Liver (tissue), 9 donors: Measurements from ENCODE around the gene TMPRSS9. TPM values are rescaled to one million over a fixed set of nuclear protein-coding genes. Genes with fewer than 3 reads are reported as not detected.
A peak's percentile ranks its signal among the peaks of the same experiment; 100 is the strongest.
"Not testable (repeated sequence)": the region's sequence is repeated elsewhere in the genome, so short reads cannot be mapped to it uniquely, and the experiment has no call there.

Experiments used
- DNase-seq: peaks from one replicate; pipeline ENCODE4 v3.0.0-alpha.2; 2017; ENCODE audit warnings: low spot score
- H3K27ac ChIP-seq, 2 donors: one replicate each; pipeline ENCODE4 v1.7.0; 2013; ENCODE audit warnings: inconsistent platforms in 2 of 2, low read length in 2 of 2, control low read depth in 1 of 2, low read depth in 1 of 2, mild to moderate bottlenecking in 1 of 2
- H3K27me3 ChIP-seq, 4 donors: one replicate each; pipeline versions ENCODE4 v1.6.1 to v1.7.0; 2013; ENCODE audit warnings: low read length in 3 of 4, inconsistent platforms in 1 of 4, mild to moderate bottlenecking in 1 of 4, moderate library complexity in 1 of 4; ENCODE audit not compliant: control insufficient read depth in 4 of 4, insufficient read depth in 4 of 4
- H3K36me3 ChIP-seq, 4 donors: one replicate each; pipeline versions ENCODE4 v1.6.1 to v1.7.0; 2013; ENCODE audit warnings: low read length in 3 of 4, mild to moderate bottlenecking in 3 of 4, low read depth in 1 of 4, moderate library complexity in 1 of 4; ENCODE audit not compliant: control insufficient read depth in 4 of 4, insufficient read depth in 3 of 4
- H3K4me1 ChIP-seq, 4 donors: one replicate each; pipeline versions ENCODE4 v1.6.1 to v1.7.0; 2013; ENCODE audit warnings: low read length in 3 of 4, mild to moderate bottlenecking in 3 of 4, moderate library complexity in 1 of 4; ENCODE audit not compliant: control insufficient read depth in 4 of 4, insufficient read depth in 4 of 4
- H3K4me3 ChIP-seq, 3 donors: one replicate each; pipeline versions ENCODE4 v1.6.1 to v1.7.0; 2013; ENCODE audit warnings: low read length in 3 of 3, control low read depth in 1 of 3, low read depth in 1 of 3, mild to moderate bottlenecking in 1 of 3
- H3K9ac ChIP-seq, 2 donors: one replicate each; pipeline ENCODE4 v1.7.0; 2013; ENCODE audit warnings: low read length in 2 of 2, mild to moderate bottlenecking in 2 of 2, moderate library complexity in 2 of 2, control low read depth in 1 of 2, low read depth in 1 of 2
- H3K9me3 ChIP-seq, 4 donors: one replicate each; pipeline versions ENCODE4 v1.6.1 to v1.7.0; 2013; ENCODE audit warnings: low read length in 3 of 4; ENCODE audit not compliant: control insufficient read depth in 4 of 4
- EGR1 ChIP-seq, 2 donors: IDR thresholded peaks; 2 replicates each; pipeline ENCODE4 v1.6.1; 2016 to 2018; ENCODE audit warnings: antibody characterized with exemption in 2 of 2, low read depth in 2 of 2
- FOXA1 ChIP-seq: IDR thresholded peaks from 2 replicates; pipeline ENCODE4 v1.6.1; 2016; ENCODE audit warnings: antibody characterized with exemption
- FOXA2 ChIP-seq: IDR thresholded peaks from 2 replicates; pipeline ENCODE4 v1.6.1; 2016; ENCODE audit warnings: antibody characterized with exemption
- GABPA ChIP-seq, 2 donors: IDR thresholded peaks in 1 of 2; conservative IDR thresholded peaks in 1 of 2; 2 replicates each; pipeline ENCODE4 v1.6.1; 2016; ENCODE audit warnings: antibody characterized with exemption in 2 of 2, mild to moderate bottlenecking in 1 of 2, moderate library complexity in 1 of 2
- HNF4A ChIP-seq, 2 donors: conservative IDR thresholded peaks; 2 replicates each; pipeline ENCODE4 v1.6.1; 2016; ENCODE audit warnings: antibody characterized with exemption in 2 of 2, mild to moderate bottlenecking in 2 of 2
- HNF4G ChIP-seq: IDR thresholded peaks from 2 replicates; pipeline ENCODE4 v1.6.1; 2016; ENCODE audit warnings: antibody characterized with exemption
- JUND ChIP-seq, 2 donors: IDR thresholded peaks; 2 replicates each; pipeline ENCODE4 v1.6.1; 2016; ENCODE audit warnings: antibody characterized with exemption in 2 of 2
- NR2F2 ChIP-seq: IDR thresholded peaks from 2 replicates; pipeline ENCODE4 v1.6.1; 2016; ENCODE audit warnings: antibody characterized with exemption
- RAD21 ChIP-seq, 2 donors: IDR thresholded peaks; 2 replicates each; pipeline ENCODE4 v1.6.1; 2016; ENCODE audit warnings: antibody characterized with exemption in 2 of 2, mild to moderate bottlenecking in 2 of 2
- REST ChIP-seq: IDR thresholded peaks from 2 replicates; pipeline ENCODE4 v1.6.1; 2016; ENCODE audit warnings: antibody characterized with exemption, mild to moderate bottlenecking
- RXRA ChIP-seq, 2 donors: IDR thresholded peaks; 2 replicates each; pipeline ENCODE4 v1.6.1; 2017 to 2018; ENCODE audit warnings: antibody characterized with exemption in 2 of 2, mild to moderate bottlenecking in 1 of 2
- SP1 ChIP-seq: IDR thresholded peaks from 2 replicates; pipeline ENCODE4 v1.6.1; 2018; ENCODE audit warnings: antibody characterized with exemption, mild to moderate bottlenecking
- TAF1 ChIP-seq: conservative IDR thresholded peaks from 2 replicates; pipeline ENCODE4 v1.6.1; 2016; ENCODE audit warnings: antibody characterized with exemption, mild to moderate bottlenecking
- YY1 ChIP-seq: IDR thresholded peaks from 2 replicates; pipeline ENCODE4 v1.6.1; 2016; ENCODE audit warnings: antibody characterized with exemption, mild to moderate bottlenecking
- WGBS: extraction: QIAGEN DNeasy Blood & Tissue Kit; methylation state at CpG from one replicate; pipeline ENCODE4 v1.1.7; 2013; 5-methylcytosine and 5-hydroxymethylcytosine counted together
- polyA plus RNA-seq, 2 donors: library from polyadenylated mRNA; stranded (reverse) in 1 of 2; unstranded in 1 of 2; fragments of 200-250 nt in 1 of 2; fragments of >200 nt in 1 of 2; fragmentation: Nextera tagmentation in 1 of 2; extraction: Ambion mirVana in 1 of 2; gene quantifications; one replicate each; pipeline versions ENCODE4 v1.2.1 to v1.2.3, GENCODE V29; 2013 to 2015
- total RNA-seq, 2 donors: library from RNA; depleted of rRNA; stranded (reverse); fragments of >200 nt; gene quantifications; one replicate each; pipeline ENCODE4 v1.2.3, GENCODE V29; 2014
- TF ChIP-seq, protein P1 (sequence below): fragments of 150-350 bp; IDR thresholded peaks from 2 replicates; pipeline ENCODE4 v1.5.1; 2017; ENCODE audit warnings: improper control_type of control experiment, low read depth, low read length; ENCODE audit not compliant: missing input control
- TF ChIP-seq, protein P2 (sequence below): IDR thresholded peaks from 2 replicates; pipeline ENCODE4 v1.6.1; 2016; ENCODE audit warnings: antibody characterized with exemption
- TF ChIP-seq, protein P3 (sequence below): IDR thresholded peaks from 2 replicates; pipeline ENCODE4 v1.6.1; 2016; ENCODE audit warnings: antibody characterized with exemption
- donor health status: healthy.
- donor health status: healthy.
- donor health status: healthy.
- donor health status: healthy.
- donor health status: healthy.

TMPRSS9 gene
- total and polyA plus RNA-seq, 4 donors, result 0.39 to 24.8 (median 1.5) TPM

- Histone ChIP-seq H3K27me3 (no peaks in the 10 kb centered on the region), H3K36me3 (peaks cover 0 to 27% (median 9%) of the 10 kb centered on the region in 4 donors), H3K27ac (no peak overlapping the region), H3K9ac (no peak overlapping the region), H3K4me1 (no peaks in the 10 kb centered on the region), H3K9me3 (no peaks in the 10 kb centered on the region), H3K4me3 (no peak overlapping the region)
- TF ChIP-seq TAF1, result no peak
- TF ChIP-seq HNF4G, result no peak
- no peak for TF ChIP-seq SP1
- TF ChIP-seq RAD21 (IDR thresholded peaks at IDR 0.05), result no peak
- no peak for TF ChIP-seq RXRA (IDR thresholded peaks at IDR 0.05)
- TF ChIP-seq FOXA2, result no peak
- TF ChIP-seq REST, result no peak
- no peak for TF ChIP-seq NR2F2
- TF ChIP-seq, protein P1, sequence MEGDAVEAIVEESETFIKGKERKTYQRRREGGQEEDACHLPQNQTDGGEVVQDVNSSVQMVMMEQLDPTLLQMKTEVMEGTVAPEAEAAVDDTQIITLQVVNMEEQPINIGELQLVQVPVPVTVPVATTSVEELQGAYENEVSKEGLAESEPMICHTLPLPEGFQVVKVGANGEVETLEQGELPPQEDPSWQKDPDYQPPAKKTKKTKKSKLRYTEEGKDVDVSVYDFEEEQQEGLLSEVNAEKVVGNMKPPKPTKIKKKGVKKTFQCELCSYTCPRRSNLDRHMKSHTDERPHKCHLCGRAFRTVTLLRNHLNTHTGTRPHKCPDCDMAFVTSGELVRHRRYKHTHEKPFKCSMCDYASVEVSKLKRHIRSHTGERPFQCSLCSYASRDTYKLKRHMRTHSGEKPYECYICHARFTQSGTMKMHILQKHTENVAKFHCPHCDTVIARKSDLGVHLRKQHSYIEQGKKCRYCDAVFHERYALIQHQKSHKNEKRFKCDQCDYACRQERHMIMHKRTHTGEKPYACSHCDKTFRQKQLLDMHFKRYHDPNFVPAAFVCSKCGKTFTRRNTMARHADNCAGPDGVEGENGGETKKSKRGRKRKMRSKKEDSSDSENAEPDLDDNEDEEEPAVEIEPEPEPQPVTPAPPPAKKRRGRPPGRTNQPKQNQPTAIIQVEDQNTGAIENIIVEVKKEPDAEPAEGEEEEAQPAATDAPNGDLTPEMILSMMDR, result no peak
- TF ChIP-seq FOXA1, result no peak
- no peak for DNase-seq
- 96% methylated on average over 17 of the region's 17 CpGs for WGBS
Observed at GRCh38 chr19:2345076-2345475, 15.0 kb upstream of the TMPRSS9 start.

GRCh38 chr19:2345794-2346663 lies 14.0 kb upstream of the TMPRSS9 start:
- WGBS, result 73% methylated on average over 25 of the region's 25 CpGs
- Histone ChIP-seq H3K27ac (no peak overlapping the region), H3K9ac (no peak overlapping the region), H3K4me3 (no peak overlapping the region), H3K4me1 (no peaks in the 10 kb centered on the region), H3K36me3 (peaks cover 0 to 32% (median 13%) of the 10 kb centered on the region in 4 donors), H3K27me3 (no peaks in the 10 kb centered on the region), H3K9me3 (no peaks in the 10 kb centered on the region)
- no peak for TF ChIP-seq JUND (IDR thresholded peaks at IDR 0.05)
- no peak for TF ChIP-seq HNF4G
- TF ChIP-seq, protein P2, sequence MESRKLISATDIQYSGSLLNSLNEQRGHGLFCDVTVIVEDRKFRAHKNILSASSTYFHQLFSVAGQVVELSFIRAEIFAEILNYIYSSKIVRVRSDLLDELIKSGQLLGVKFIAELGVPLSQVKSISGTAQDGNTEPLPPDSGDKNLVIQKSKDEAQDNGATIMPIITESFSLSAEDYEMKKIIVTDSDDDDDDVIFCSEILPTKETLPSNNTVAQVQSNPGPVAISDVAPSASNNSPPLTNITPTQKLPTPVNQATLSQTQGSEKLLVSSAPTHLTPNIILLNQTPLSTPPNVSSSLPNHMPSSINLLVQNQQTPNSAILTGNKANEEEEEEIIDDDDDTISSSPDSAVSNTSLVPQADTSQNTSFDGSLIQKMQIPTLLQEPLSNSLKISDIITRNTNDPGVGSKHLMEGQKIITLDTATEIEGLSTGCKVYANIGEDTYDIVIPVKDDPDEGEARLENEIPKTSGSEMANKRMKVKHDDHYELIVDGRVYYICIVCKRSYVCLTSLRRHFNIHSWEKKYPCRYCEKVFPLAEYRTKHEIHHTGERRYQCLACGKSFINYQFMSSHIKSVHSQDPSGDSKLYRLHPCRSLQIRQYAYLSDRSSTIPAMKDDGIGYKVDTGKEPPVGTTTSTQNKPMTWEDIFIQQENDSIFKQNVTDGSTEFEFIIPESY, result no peak
- TF ChIP-seq, protein P3, sequence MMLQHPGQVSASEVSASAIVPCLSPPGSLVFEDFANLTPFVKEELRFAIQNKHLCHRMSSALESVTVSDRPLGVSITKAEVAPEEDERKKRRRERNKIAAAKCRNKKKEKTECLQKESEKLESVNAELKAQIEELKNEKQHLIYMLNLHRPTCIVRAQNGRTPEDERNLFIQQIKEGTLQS, result no peak
- TF ChIP-seq HNF4A (conservative IDR thresholded peaks at IDR 0.05), result no peak
- TF ChIP-seq SP1, result no peak
- no peak for TF ChIP-seq EGR1 (IDR thresholded peaks at IDR 0.05; ENCODE audit: low read depth in 2 of 2)
- no peak for TF ChIP-seq REST
- TF ChIP-seq YY1, result no peak
- no peak for TF ChIP-seq GABPA (IDR thresholded peaks at IDR 0.05 in 1 of 2, conservative IDR thresholded peaks at IDR 0.05 in 1 of 2)
- peak; percentile 76 for DNase-seq

DNA sequence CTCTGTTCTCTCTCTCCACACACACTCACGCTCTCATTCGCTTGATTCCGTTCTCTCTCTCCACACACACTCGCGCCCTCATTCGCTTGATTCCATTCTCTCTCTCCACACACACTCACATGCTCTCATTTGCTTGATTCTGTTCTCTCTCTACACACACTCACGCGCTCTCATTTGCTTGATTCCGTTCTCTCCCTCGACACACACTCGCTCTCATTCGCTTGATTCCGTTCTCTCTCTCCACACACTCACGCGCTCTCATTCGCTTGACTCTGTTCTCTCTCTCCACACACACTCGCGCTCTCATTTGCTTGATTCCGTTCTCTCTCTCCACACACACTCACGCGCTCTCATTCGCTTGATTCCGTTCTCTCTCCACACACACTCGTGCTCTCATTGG lies 10.2 kb upstream of the TMPRSS9 start:
- H3K4me1 ChIP-seq, DNase-seq, H3K27ac ChIP-seq, H3K9me3 ChIP-seq, H3K4me3 ChIP-seq, H3K9ac ChIP-seq, H3K27me3 ChIP-seq: not testable (repeated sequence)
- WGBS, result 95% methylated on average over 24 of the region's 24 CpGs
- H3K36me3 ChIP-seq, result peaks cover 0 to 36% (median 17%) of the 10 kb centered on the region in 4 donors
